Medulla oblongata (tissue), 1 donor: ENCODE data around the gene SLC2A1.
A peak's percentile ranks its signal among the peaks of the same experiment; 100 is the strongest.
"Not testable (repeated sequence)": the region's sequence is repeated elsewhere in the genome, so short reads cannot be mapped to it uniquely, and the experiment has no call there.

Experiments
- DNase-seq: peaks from one replicate; pipeline ENCODE4 v3.0.0-alpha.2; 2015; ENCODE audit errors: extremely low spot score

SLC2A1 gene

DNA sequence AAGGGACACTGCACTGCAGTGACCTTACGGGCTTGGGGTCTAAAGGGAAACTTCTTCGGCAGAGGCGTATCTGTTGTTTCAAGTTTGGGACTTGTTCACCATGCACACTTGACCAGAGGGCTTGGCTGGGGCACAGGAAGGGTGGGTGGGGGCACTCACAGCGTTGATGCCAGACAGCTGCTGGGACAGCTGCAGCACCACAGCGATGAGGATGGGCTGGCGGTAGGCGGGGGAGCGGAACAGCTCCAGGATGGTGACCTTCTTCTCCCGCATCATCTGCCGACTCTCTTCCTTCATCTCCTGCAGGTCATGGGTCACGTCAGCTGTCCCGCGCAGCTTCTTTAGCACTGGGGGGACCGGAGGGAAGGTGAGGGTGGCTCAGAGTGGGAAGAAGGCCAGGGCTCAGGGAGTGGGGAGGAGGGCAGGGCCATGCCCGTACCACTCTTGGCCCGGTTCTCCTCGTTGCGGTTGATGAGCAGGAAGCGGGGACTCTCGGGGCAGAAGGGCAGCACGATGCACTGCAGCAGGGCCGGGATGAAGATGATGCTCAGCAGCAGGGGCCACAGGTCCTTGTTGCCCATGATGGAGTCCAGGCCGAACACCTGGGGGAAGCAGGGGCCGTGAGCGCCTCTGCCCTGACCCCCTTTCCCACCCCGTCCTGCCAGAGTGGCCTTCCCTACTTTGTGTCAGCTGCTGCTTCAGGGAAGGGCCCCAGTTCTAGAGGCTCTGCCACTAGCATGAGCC, 29.1 kb downstream of the SLC2A1 start:
- no peak for DNase-seq

DNA sequence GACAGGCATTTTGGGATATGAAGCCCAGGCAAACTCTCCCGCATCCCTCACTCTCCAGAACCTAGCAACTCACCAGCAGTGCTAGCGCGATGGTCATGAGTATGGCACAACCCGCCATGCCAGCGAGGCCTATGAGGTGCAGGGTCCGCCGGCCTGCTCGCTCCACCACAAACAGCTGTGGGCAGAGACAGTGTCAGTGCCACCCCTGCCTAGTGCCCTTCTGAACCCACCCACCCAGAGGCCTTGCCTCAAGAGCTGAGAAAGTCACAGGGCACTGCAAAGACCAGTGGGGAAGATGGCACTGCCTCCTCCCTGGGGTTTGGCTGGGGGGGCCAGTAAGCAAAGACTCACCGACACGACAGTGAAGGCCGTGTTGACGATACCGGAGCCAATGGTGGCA, 29.8 kb downstream of the SLC2A1 start:
- no peak for DNase-seq

DNA sequence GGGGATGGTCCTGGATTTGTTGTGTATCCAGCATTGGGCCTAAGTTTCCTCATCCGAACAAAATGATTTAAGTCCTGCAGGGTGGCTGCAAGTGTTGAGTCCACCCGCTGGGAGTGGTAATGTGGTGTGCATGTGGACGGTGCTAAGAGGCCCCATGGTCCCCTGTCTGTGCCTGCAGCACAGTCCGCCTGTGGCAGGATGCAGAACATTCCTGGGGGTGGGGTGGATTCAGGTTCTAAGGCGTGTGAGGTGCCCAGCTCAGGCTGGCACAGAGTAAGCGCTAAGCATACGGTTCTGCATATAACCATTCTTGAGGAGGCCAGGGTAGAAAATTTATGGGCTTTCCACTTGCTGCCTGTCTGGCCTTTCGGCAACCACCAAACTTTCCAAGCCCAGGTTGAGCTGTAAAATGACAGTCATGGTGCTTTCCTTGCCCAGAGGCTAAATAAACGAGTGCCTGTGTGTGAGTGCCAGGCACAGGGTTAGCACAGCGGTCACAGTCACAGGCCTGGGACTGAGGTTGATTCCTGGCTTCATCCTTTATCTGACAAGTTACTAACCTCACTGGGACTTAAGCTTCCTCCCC, 30.7 kb downstream of the SLC2A1 start:
- no peak for DNase-seq

DNA sequence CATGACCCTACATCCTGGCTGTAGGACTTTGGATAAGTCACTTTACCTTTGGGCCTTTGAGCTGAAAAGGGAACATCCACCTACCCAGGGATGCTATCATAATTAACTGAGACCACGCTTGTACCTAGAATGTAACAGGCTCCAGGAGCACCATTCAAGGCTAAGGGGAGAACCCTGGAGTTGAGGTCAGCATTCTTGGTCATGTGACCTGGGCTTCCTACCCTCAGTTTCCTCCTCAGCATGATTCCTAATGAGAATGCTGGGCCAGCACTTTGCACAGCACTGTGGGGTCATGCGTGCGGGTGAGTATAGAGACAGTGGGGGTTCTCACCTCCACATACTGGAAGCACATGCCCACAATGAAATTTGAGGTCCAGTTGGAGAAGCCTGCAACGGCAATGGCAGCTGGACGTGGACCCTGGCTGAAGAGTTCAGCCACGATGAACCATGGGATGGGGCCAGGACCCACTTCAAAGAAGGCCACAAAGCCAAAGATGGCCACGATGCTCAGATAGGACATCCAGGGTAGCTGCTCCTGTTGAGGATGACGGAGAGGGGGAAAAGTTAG, 31.3 kb downstream of the SLC2A1 start:
- no peak for DNase-seq

DNA sequence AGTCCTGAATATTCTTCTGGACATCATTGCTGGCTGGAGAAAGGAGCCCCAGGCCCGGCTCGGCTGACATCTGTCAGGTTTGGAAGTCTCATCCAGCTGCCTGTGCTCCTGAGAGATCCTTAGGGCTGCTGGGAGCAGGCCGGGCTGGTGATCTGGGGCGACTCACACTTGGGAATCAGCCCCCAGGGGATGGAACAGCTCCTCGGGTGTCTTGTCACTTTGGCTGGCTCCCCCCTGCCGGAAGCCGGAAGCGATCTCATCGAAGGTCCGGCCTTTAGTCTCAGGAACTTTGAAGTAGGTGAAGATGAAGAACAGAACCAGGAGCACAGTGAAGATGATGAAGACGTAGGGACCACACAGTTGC, 31.8 kb downstream of the SLC2A1 start:
- DNase-seq = no peak

DNA sequence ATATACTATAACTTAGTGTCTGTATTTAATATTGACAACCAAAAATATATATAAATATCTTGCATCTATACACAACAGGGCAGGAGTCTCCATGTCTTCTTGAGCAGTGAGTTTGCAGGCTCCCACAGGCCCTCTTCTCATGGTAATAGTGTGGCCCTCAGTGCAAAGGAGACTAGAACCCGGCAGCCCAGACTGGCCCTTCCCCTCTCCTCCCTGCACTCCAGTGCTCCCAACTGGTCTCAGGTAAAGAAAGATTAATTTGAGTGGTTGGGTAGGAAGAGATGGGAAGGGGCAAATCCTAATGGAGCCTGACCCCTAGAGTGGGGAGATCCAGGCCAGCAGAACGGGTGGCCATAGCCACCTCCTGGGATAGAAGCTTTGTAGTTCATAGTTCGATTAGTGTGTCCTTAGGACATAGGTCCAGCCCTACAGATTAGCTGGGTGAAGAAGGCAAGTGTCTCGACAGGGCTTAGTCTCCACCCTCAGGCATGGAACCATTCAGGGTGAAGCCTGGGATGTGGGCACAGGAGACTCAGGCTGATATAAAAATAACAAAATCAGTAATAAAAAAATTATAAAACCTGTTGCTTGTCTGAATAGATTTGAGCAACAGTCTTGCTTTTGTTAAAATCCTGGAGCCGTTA, 32.3 kb downstream of the SLC2A1 start:
- no peak for DNase-seq

DNA sequence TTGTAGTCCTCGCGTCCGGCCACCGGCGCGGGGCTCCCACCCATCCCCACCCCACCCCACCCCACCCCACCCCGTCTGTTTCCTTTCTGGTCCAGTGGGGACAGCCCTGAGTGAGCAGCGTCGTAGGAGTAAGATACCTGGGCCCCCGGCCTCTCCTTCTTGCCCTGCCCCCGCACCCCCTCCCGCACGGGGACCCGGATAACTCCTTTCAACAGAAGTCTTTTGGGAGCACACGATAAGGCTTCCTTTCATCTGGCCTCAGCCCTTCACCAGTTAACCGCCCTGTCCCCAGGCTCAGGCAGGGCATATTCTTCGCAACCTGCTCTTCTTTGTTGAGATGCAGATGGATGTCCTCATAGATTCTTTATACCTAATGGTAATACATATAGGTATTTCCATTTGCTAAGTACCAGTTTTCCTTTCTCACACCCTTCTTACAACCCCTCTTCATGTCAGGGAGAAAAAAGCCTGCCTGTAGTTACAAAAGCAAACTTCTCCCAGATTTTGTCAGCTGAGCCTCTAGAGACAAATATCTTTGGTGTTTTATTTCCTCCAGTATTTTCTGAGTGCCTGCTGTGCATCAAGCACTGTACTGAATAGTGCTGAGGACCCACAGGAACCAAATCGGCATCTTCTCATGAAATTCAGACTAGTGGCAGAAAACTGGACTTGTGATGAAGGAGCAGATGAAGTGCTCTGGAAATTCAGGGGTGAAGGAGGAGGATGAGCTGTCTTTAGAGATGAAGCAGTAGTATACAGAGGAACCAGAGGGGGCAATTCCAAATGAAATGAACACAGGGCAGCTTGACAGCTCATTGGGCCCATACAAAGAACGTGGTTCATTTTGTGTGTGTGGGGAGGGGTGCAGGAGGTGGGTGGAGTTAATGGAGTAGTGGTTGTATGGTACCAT, 33.6 kb downstream of the SLC2A1 start:
- peak; percentile 47 for DNase-seq

DNA sequence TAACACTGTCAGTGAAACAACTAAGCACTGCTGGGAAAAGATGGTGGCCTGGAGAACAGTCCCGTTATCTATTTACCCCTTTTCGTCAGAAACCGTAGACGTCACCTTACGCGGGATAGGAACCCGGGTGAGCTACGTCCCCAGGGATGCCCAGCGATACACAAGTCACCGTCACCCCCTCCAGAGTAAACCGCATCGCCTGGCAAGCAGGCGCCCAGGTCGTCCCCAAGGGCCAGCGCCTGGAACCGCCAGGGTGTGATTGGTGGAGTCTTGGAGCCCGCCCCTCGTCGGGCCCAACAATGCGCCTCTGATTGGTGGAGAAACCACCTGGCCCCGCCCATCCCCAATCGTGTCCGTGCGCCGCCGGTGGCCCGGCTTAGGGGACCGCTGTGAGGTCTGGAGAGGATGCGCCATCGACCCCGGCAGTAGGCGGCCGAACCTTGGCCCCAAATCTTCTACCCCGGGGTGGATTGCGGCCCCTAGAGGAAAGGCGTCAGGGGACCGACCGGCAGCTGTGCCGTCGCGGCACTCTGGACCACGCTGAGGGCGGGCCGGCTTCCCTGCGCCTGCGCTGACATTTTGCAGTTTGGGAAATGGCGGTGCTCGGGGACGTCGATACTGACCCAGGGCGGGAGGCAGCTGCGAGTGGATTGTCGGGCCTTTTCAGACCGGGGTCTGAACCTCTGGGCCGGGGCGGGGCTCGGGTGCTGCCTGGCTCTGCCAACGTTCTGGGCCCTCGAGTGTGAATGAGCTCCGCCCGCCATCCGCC, 34.4 kb downstream of the SLC2A1 start:
- DNase-seq = peak; percentile 98

DNA sequence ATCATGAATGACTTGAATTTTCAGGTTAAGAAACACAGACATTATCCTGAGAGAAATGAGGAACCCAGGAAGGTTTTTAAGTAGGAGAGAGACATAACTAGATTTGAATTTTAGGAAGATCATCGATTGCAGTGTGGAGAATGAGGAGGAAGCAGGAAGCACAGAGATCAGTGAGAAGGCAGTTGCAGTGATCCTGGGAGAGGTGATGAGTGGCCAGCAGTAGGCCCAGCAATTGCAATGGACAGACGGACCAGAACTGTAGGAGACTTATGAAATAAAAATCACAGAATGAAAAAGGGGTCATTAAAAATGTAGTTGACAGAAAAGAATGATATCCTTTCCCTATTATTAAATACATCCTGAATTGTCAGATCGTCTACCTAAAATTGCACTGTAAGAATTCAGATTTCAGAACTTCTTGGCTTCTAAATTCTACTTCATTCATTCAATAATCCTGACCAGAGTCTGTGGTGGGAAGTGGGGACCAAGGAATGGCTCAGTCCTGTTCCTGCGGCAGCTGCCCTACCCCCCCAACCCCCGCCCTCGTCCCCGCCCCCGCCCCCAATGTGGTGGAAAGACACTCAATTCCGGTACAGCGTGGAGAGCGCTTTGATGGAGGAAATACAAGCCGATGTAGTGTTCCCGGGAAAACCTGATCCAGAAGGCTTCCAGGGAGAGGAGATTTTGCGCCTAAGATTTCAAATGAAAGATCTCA, 35.1 kb downstream of the SLC2A1 start:
- DNase-seq = peak; percentile 44

DNA sequence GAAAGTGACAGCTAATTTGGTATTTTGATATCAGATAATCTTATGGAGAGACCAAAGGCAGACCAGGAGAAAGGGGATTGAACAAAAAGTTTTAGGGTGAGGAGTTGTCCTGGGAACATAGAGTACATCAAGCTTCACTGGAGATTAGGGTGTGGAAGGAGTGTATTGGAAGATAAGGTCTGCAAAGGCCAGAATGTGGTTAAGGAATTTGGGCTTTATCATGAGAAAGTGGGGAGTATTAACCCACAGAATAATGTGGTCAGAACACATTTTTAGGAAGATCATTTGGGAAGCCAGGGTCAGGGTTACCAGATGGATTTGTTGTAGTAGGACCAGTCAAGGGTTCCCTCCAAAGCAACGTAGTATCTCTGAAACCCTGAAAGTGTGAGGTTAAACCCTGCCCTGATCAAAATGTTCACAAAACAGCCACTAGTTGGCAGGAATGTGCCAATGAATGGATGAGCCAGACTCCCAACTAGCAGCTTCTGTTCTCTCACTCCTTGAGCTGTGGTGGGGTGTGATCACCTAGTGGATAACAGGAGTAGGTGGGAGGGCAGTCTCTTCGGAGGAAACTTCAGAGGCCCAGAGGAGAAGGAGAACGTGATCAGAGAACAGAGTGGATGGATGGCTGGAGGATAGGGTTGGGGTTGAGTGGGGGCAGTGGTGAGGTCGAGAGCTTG, 35.8 kb downstream of the SLC2A1 start:
- peak; percentile 85 for DNase-seq

DNA sequence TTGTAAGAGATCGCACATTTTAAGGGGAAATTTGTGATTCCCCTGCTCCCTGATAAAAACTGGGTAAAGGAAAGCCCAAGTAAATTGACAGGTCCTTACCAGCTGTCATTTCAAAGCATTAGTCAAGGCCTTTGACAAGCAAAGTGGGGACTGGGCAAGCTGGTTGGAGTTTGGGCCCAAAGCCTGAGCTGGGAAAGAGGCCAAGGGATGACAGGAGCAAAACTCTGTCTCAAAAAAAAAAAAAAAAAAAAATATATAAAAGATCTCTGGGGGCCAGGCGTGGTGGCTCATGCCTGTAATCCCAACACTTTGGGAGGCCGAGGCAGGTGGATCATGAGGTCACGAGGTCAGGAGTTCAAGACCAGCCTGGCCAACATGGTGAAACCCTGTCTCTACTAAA, 36.9 kb downstream of the SLC2A1 start:
- peak; percentile 45 for DNase-seq

DNA sequence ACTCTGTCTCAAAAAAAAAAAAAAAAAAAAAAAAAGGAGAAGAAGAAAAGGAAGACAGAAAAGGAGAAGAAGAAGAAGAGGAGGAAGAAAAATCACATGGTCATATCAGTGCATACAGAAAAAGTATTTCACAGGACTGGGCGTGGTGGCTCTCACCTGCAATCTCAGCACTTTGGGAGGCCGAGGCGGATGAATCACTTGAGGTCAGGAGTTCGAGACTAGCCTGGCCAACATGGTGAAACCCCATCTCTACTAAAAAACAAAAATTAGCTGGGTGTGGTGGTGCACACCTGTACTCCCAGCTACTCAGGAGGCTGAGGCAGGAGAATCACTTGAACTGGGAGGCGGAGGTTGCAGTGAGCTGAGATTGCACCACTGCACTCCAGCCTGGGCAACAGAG, 39.0 kb downstream of the SLC2A1 start:
- DNase-seq = not testable (repeated sequence)

DNA sequence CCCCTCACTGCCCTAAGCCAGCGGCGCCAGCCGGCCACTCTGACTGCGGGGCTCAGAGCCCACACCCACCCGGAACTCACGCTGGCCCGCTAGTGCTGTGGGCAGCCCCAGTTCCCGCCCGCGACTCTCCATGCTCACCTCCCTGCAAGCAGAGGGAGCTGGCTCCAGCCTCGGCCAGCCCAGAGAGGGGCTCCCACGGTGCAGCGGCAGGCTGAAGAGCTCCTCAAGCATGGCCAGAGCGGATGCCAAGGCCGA, 41.5 kb downstream of the SLC2A1 start:
- no peak for DNase-seq

DNA sequence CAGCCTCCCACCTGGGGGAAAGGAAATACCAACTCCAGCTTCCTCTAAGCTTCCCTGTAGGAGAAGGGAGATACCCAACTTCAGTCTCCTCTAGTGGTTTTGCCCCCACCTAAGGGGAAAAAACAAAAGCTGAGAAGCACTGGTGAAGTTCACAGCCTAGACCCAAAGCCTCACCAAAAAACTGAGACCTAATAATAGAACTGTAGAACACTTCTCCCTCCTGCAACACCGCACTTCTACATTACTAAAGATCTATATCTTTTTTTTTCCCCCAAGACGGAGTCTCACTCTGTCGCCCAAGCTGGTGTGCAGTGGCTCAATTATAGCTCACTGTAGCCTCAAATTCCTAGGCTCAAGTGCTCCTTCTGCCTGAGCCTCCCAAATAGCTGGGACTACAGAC, 43.2 kb downstream of the SLC2A1 start:
- DNase-seq = no peak

DNA sequence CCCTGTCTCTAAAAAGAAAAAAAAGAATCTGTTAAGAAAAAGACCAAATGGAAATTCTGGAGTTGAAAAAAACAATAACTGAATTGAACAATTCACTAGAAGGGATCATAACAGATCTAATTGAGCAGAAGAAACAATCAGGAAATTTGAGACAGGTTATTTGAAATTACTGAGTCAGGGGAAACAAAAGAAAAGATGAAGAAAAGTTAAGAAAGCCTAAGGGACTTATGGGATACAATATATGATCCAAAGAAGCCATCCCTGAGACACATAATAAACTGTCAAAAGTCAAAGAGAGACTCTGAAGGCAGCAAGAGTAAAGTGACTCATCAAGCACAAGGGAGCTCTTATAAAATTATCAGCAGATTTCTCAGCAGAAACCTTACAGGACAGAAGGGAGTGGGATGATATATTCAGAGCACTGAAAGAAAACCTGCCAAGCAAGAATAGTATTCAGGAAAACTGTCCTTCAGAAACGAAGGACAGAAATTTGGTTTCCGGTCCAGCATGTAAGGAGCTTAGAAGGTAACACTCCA, 44.5 kb downstream of the SLC2A1 start:
- no peak for DNase-seq

DNA sequence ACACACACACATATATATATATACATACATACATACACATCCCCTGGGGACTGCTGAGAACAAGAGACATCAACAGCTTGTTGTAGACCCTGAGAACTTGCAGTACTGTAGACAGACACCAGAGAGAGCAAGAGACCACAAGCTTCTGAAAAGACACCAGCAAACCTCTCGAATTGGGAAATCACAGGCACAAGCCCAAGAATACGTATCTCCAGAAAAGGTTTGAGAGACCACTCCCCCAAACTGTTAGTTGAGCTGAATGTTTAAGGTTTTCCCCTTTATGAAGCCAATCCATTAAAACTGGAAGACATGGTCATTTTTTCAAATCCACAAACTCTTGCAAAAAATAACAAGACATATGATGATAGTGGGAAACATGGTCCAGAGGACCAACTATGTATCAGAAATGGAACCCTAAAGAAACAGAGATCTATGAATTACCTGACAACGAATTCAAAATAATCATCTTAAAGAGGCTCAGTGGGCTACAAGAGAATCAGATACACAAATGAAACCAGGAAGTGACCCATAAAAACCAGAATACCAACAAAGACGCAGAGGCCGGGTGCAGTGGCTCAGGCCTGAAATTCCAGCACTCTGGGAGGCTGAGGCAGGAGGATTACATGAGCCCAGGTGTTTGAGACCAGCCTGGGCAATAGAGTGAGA, 45.1 kb downstream of the SLC2A1 start:
- DNase-seq = peak; percentile 86

DNA sequence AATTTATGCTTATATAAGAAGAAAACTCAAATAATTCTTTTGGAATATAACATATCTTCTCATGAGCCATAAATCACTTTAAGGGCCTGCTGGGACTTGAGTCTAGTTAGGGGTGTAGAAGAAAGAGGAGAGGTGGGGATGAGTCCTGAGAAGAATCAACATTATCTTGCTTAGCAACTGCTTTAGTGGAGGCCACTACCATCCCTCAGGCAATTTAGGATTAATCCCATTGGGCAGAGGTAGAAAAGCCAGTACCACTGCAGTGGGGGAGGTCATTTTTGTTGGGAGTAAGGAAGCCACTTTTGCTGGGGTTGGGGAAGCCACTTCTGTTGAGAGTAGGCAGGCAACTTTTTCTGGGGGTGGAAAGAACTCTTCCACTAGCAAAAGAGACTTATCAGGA, 47.7 kb downstream of the SLC2A1 start:
- DNase-seq = no peak

DNA sequence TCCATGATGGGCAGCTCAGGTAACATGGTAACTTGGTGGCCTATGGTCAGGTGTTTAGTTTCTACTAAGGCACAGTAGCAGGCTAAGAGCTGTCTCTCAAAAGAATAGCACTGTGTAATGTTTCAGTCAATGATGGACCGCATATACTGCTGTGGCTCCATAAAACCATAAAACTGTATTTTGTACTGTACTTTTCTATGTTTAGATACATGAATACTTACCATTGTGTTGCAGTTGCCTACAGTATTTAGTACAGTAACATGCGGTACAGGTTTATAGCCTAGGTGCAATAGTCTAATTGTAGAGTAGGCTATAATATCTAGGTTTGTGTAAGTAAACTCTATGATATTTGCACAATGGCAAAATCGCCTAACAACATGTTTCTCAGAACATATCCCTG, 50.6 kb downstream of the SLC2A1 start:
- no peak for DNase-seq

DNA sequence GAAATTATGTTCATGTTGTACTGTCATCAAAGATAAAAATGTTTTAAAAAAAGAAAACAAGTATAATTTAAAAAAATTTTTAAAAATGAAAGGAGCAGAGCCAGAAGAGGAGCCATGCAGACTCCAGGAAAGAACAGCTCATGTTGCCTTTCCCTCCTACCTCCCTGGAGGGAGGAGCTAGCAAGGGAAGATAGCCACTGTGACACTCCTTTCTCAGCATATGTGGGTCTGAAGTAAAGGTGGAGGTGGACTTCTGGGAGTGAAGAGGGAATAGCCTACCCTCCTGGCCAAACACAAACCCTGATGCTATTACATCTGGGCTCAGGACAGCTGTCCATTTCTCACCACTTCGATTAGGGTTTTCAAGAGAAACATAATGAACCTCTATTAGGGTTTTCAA, 54.2 kb downstream of the SLC2A1 start:
- DNase-seq = no peak
